Esophagus muscularis mucosa (tissue), 3 donors: ENCODE results near the gene COX14.

Experiments used
- POLR2AphosphoS5 ChIP-seq, 2 donors: sonication (generic); formaldehyde crosslinking; IDR thresholded peaks; one replicate each; pipeline ENCODE4 v1.6.1; 2017; ENCODE audit warnings: antibody characterized with exemption in 2 of 2
- TF ChIP-seq, protein P1 (sequence below), 3 experiments: fragments of 200-600 bp in 2 of 3; fragments of 450-650 bp in 1 of 3; sonication (generic) in 2 of 3; IDR thresholded peaks; one replicate each; pipeline ENCODE4 v1.5.1; 2017 to 2019; ENCODE audit warnings: antibody characterized with exemption in 3 of 3, mild to moderate bottlenecking in 2 of 3, moderate library complexity in 1 of 3

DNA sequence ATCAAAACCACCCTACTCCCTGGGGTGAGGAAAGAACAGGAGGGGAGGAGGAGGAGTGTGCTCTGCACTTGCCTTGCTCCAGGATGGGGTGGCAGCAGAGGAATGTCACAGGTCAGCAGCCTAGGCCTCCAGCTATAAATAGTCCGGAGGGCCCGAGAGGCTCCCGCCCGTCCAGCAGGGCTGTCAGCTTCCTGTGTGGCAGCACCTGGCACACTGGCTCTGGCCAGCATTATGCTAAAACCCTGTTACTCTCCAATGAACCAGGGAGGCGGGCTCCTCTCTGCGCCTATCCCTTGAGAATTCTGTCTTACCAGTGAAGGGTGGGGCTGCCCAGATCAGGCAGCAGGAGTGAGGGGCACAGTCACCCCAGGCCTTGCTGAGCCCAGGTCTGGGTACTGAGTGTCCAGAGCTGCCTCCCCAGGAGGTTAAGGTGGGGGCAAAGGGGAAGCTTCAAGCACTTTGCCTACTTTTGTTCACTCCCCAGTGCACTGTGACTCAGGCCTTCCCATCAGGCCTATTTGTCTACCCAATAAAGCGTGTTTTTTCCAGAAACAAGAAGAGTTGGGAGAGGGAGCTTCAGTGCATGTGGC, 1.2 kb upstream of the COX14 start:
- no peak for TF ChIP-seq POLR2AphosphoS5 (IDR thresholded peaks at IDR 0.05)
- TF ChIP-seq, protein P1, sequence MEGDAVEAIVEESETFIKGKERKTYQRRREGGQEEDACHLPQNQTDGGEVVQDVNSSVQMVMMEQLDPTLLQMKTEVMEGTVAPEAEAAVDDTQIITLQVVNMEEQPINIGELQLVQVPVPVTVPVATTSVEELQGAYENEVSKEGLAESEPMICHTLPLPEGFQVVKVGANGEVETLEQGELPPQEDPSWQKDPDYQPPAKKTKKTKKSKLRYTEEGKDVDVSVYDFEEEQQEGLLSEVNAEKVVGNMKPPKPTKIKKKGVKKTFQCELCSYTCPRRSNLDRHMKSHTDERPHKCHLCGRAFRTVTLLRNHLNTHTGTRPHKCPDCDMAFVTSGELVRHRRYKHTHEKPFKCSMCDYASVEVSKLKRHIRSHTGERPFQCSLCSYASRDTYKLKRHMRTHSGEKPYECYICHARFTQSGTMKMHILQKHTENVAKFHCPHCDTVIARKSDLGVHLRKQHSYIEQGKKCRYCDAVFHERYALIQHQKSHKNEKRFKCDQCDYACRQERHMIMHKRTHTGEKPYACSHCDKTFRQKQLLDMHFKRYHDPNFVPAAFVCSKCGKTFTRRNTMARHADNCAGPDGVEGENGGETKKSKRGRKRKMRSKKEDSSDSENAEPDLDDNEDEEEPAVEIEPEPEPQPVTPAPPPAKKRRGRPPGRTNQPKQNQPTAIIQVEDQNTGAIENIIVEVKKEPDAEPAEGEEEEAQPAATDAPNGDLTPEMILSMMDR (IDR thresholded peaks at IDR 0.05): no peak
